BLaER1 treated with 17β-estradiol and CSF1 and Interleukin-3, amounts not matched to agents 10 nM and 100 nM (cell line): ENCODE data around the gene CRPPA.

Experiments
- H3K27ac ChIP-seq, 11 experiments: shearing (Covaris generic); formaldehyde crosslinking; 2 replicates each; pipeline ENCODE4 v1.8.1; 2022
- H3K27me3 ChIP-seq, 11 experiments: shearing (Covaris generic); formaldehyde crosslinking; 2 replicates each; pipeline ENCODE4 v1.8.1; 2022
- H3K36me3 ChIP-seq, 11 experiments: shearing (Covaris generic); formaldehyde crosslinking; 2 replicates each; pipeline ENCODE4 v1.8.1; 2022
- H3K4me1 ChIP-seq, 10 experiments: shearing (Covaris generic); formaldehyde crosslinking; 2 replicates each; pipeline ENCODE4 v1.8.1; 2022
- H3K4me2 ChIP-seq, 11 experiments: shearing (Covaris generic); formaldehyde crosslinking; 2 replicates each; pipeline ENCODE4 v1.8.1; 2022
- H3K4me3 ChIP-seq, 10 experiments: shearing (Covaris generic); formaldehyde crosslinking; 2 replicates each; pipeline ENCODE4 v1.8.1; 2022
- H3K9ac ChIP-seq, 11 experiments: shearing (Covaris generic); formaldehyde crosslinking; 2 replicates each; pipeline ENCODE4 v1.8.1; 2022
- H3K9me3 ChIP-seq, 11 experiments: shearing (Covaris generic); formaldehyde crosslinking; replicated peaks in 1 of 11; 2 replicates each; pipeline ENCODE4 v1.8.1; 2022
- H4K20me1 ChIP-seq, 11 experiments: shearing (Covaris generic); formaldehyde crosslinking; 2 replicates each; pipeline ENCODE4 v1.8.1; 2022
- Cebpa-rat ChIP-seq, 11 experiments: shearing (Covaris generic); IDR thresholded peaks; 2 replicates each; pipeline ENCODE4 v1.8.1; 2022

The CRPPA gene

GRCh38 chr7:16428672-16429071, 7.3 kb upstream of the CRPPA start:
- Histone ChIP-seq H3K9me3 (no peaks in the 10 kb centered on the region), H3K27ac (no peak overlapping the region), H3K9ac (no peak overlapping the region), H3K4me1 (no peaks in the 10 kb centered on the region), H3K4me3 (no peak overlapping the region), H3K27me3 (peaks cover 0 to 11% (median 0%) of the 10 kb centered on the region in 11 experiments; a peak in 1 of 22 replicates), H3K4me2 (no peak overlapping the region), H4K20me1 (no peaks in the 10 kb centered on the region), H3K36me3 (no peaks in the 10 kb centered on the region)
- no peak for TF ChIP-seq Cebpa-rat (IDR thresholded peaks at IDR 0.05)

- Histone ChIP-seq H3K27ac (no peak overlapping the region), H3K4me2 (no peak overlapping the region), H3K4me3 (no peak overlapping the region), H3K36me3 (no peaks in the 10 kb centered on the region), H3K27me3 (peaks cover 0 to 11% (median 0%) of the 10 kb centered on the region in 11 experiments; a peak in 2 of 22 replicates), H3K4me1 (no peaks in the 10 kb centered on the region), H3K9me3 (no peaks in the 10 kb centered on the region), H3K9ac (no peak overlapping the region), H4K20me1 (no peaks in the 10 kb centered on the region)
- TF ChIP-seq Cebpa-rat (IDR thresholded peaks at IDR 0.05), result no peak
Observed at GRCh38 chr7:16428182-16428581, 6.8 kb upstream of the CRPPA start.

GRCh38 chr7:16423761-16424160, 2.4 kb upstream of the CRPPA start:
- H3K27ac ChIP-seq, result no peak overlapping the region

GRCh38 chr7:16422917-16423316, 1.6 kb upstream of the CRPPA start:
- Histone ChIP-seq H3K27me3 (peaks cover 0 to 21% (median 0%) of the 10 kb centered on the region in 11 experiments; a peak in 6 of 22 replicates), H3K9ac (no peak overlapping the region), H3K4me2 (no peak overlapping the region), H3K4me3 (no peak overlapping the region), H3K36me3 (no peaks in the 10 kb centered on the region), H3K4me1 (peaks cover 12 to 25% (median 19%) of the 10 kb centered on the region in 10 experiments; a peak in 19 of 20 replicates), H3K9me3 (peaks cover 0 to 6% (median 0%) of the 10 kb centered on the region in 11 experiments; a peak in 2 of 22 replicates), H4K20me1 (no peaks in the 10 kb centered on the region), H3K27ac (no peak overlapping the region)
- no peak for TF ChIP-seq Cebpa-rat (IDR thresholded peaks at IDR 0.05)

More at GRCh38 chr7:16423761-16424160, 2.4 kb upstream of the CRPPA start:
- Histone ChIP-seq H3K4me3 (no peak overlapping the region), H3K9ac (no peak overlapping the region), H3K36me3 (no peaks in the 10 kb centered on the region), H3K4me2 (no peak overlapping the region), H3K27me3 (peaks cover 0 to 19% (median 0%) of the 10 kb centered on the region in 11 experiments; a peak in 6 of 22 replicates), H4K20me1 (no peaks in the 10 kb centered on the region), H3K9me3 (peaks cover 0 to 1% (median 0%) of the 10 kb centered on the region in 11 experiments; a peak in 1 of 22 replicates), H3K4me1 (peaks cover 12 to 20% (median 17%) of the 10 kb centered on the region in 10 experiments; a peak in 19 of 20 replicates)
- TF ChIP-seq Cebpa-rat (IDR thresholded peaks at IDR 0.05), result no peak

GRCh38 chr7:16422103-16422435, 731 bp upstream of the CRPPA start:
- H3K4me3 ChIP-seq, result no peak overlapping the region; a peak in 3 of 20 replicates

GRCh38 chr7:16420649-16421332, 547 bp downstream of the CRPPA start:
- Histone ChIP-seq H3K27me3 (peaks cover 0 to 24% (median 0%) of the 10 kb centered on the region in 11 experiments; a peak in 6 of 22 replicates), H3K36me3 (no peaks in the 10 kb centered on the region), H3K4me1 (peaks cover 25 to 45% (median 31%) of the 10 kb centered on the region in 10 experiments; a peak in 19 of 20 replicates), H3K9ac (peak overlapping the region; percentile 83 to 92 (median 89)), H3K4me3 (peak overlapping the region; percentile 61 to 80 (median 73)), H3K9me3 (peaks cover 0 to 6% (median 0%) of the 10 kb centered on the region in 11 experiments; a peak in 2 of 22 replicates), H3K27ac (peak overlapping the region; percentile 78 to 93 (median 88)), H3K4me2 (peak overlapping the region; percentile 82 to 96 (median 90)), H4K20me1 (no peaks in the 10 kb centered on the region)
- no peak for TF ChIP-seq Cebpa-rat (IDR thresholded peaks at IDR 0.05)

More at GRCh38 chr7:16422103-16422435, 731 bp upstream of the CRPPA start:
- Histone ChIP-seq H3K9ac (peak overlapping the region in 1 of 11 experiments; percentile 90; a peak in 2 of 22 replicates), H4K20me1 (no peaks in the 10 kb centered on the region), H3K9me3 (peaks cover 0 to 6% (median 0%) of the 10 kb centered on the region in 11 experiments; a peak in 2 of 22 replicates), H3K4me1 (peaks cover 18 to 33% (median 25%) of the 10 kb centered on the region in 10 experiments; a peak in 19 of 20 replicates), H3K27ac (no peak overlapping the region), H3K4me2 (peak overlapping the region; percentile 82 to 96 (median 90); a peak in 20 of 22 replicates), H3K27me3 (peaks cover 0 to 21% (median 0%) of the 10 kb centered on the region in 11 experiments; a peak in 6 of 22 replicates), H3K36me3 (no peaks in the 10 kb centered on the region)
- no peak for TF ChIP-seq Cebpa-rat (IDR thresholded peaks at IDR 0.05)

GRCh38 chr7:16420329-16420648, 1.0 kb downstream of the CRPPA start:
- Histone ChIP-seq H3K27ac (peak overlapping the region; percentile 78 to 93 (median 88); a peak in 21 of 22 replicates), H3K4me2 (peak overlapping the region; percentile 82 to 96 (median 90)), H3K4me1 (peaks cover 25 to 47% (median 31%) of the 10 kb centered on the region in 10 experiments; a peak in 19 of 20 replicates), H3K36me3 (no peaks in the 10 kb centered on the region), H3K9me3 (peaks cover 0 to 6% (median 0%) of the 10 kb centered on the region in 11 experiments; a peak in 2 of 22 replicates), H4K20me1 (no peaks in the 10 kb centered on the region), H3K4me3 (peak overlapping the region; percentile 61 to 80 (median 73)), H3K9ac (peak overlapping the region; percentile 83 to 92 (median 89)), H3K27me3 (peaks cover 0 to 29% (median 0%) of the 10 kb centered on the region in 11 experiments; a peak in 6 of 22 replicates)
- no peak for TF ChIP-seq Cebpa-rat (IDR thresholded peaks at IDR 0.05)

- Histone ChIP-seq H3K27ac (peak overlapping the region in 5 of 11 experiments; percentile 85 to 93 (median 90); a peak in 5 of 22 replicates), H3K9me3 (peaks cover 0 to 6% (median 0%) of the 10 kb centered on the region in 11 experiments; a peak in 2 of 22 replicates), H3K36me3 (no peaks in the 10 kb centered on the region), H4K20me1 (no peaks in the 10 kb centered on the region), H3K4me2 (peak overlapping the region; percentile 82 to 96 (median 90)), H3K9ac (peak overlapping the region in 8 of 11 experiments; percentile 84 to 92 (median 89); a peak in 12 of 22 replicates), H3K27me3 (peaks cover 0 to 34% (median 0%) of the 10 kb centered on the region in 11 experiments; a peak in 6 of 22 replicates), H3K4me1 (peaks cover 25 to 47% (median 31%) of the 10 kb centered on the region in 10 experiments; a peak in 19 of 20 replicates), H3K4me3 (peak overlapping the region in 9 of 10 experiments; percentile 61 to 80 (median 74); a peak in 12 of 20 replicates)
- TF ChIP-seq Cebpa-rat (IDR thresholded peaks at IDR 0.05), result no peak
Observed at GRCh38 chr7:16419859-16420258, 1.5 kb downstream of the CRPPA start.

GRCh38 chr7:16419126-16419525, 2.2 kb downstream of the CRPPA start:
- TF ChIP-seq Cebpa-rat (IDR thresholded peaks at IDR 0.05), result no peak
- Histone ChIP-seq H3K36me3 (no peaks in the 10 kb centered on the region), H3K4me2 (no peak overlapping the region), H4K20me1 (no peaks in the 10 kb centered on the region), H3K9ac (no peak overlapping the region), H3K9me3 (peaks cover 0 to 6% (median 0%) of the 10 kb centered on the region in 11 experiments; a peak in 2 of 22 replicates), H3K27ac (no peak overlapping the region), H3K4me1 (peaks cover 25 to 47% (median 31%) of the 10 kb centered on the region in 10 experiments; a peak in 19 of 20 replicates), H3K27me3 (peaks cover 0 to 37% (median 0%) of the 10 kb centered on the region in 11 experiments; a peak in 6 of 22 replicates), H3K4me3 (no peak overlapping the region)
